Measurements from ENCODE around the gene RARB. TPM values are rescaled to one million over a fixed set of nuclear protein-coding genes. Genes with fewer than 3 reads are reported as not detected.

RARB gene
- total and polyA plus RNA-seq, 2 donors (not counting 3 experiments of a cell fraction or from before 2014, with no cell fraction given) = 15.3 to 23.4 TPM

Small RNA genes lying within 50 kb of the gene (small RNA-seq; reads per million reads assigned to genes)
- not detected for gene RF01161 (ENCODE audit: insufficient read depth, insufficient read length, low read depth, low replicate concordance)
- gene RF02271 (ENCODE audit: insufficient read depth, insufficient read length, low read depth, low replicate concordance) = not detected

Other genes starting within 250 kb of the RARB start
- 98.9 and 102 TPM in 2 replicates for gene TOP2B, start 236.6 kb downstream of the RARB start, total RNA-seq
- gene TOP2B, start 236.6 kb downstream of the RARB start, polyA plus RNA-seq = 12.9 and 20.4 TPM in 2 replicates